Measurements from ENCODE around the gene BARX1.

The BARX1 gene

GRCh38 chr9:93902780-93903655 is 52.1 kb downstream of the BARX1 start:
- no peak for DNase-seq (ENCODE audit: low read depth in 1 of 2, low spot score in 1 of 2)

GRCh38 chr9:93902051-93902779 is 52.9 kb downstream of the BARX1 start:
- no peak for DNase-seq (ENCODE audit: low read depth in 1 of 2, low spot score in 1 of 2)

Measured in activated CD4-positive, alpha-beta T cell treated with anti-CD3 and anti-CD28 coated beads, Interleukin-2, amount 50 U/mL, for 24 hours (primary cell).